ENCODE measurements around the gene SIDT2. TPM values are rescaled to one million over a fixed set of nuclear protein-coding genes. Genes with fewer than 3 reads are reported as not detected.

SIDT2 gene
- total RNA-seq, 1 experiment from 2014 or later, result 47.6 TPM

DNA sequence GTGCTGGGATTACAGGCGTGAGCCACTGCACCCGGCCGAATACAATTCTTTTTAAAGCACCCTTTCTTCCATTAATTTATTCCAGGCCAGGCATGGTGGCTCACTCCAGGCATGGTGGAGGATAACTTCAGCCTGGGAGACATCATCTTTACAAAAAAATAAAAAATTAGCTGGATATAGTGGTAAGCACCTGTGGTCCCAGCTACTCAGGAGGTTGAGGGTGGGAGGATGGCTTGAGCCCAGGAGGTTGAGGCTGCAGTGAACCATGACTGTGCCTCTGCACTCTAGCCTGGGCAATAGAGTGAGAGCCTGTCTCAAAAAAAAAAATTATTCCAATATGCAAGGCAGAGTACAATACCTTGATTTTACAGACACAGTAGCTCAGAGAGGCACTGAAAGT lies 32.1 kb downstream of the SIDT2 start:
- no peak for TF ChIP-seq TCF7L2 (IDR thresholded peaks at IDR 0.05; ENCODE audit: low read depth, low read length)
- no peak for TF ChIP-seq SIN3A (IDR thresholded peaks at IDR 0.05; ENCODE audit: borderline replicate concordance, insufficient read depth, low read depth, low read length)
- no peak for TF ChIP-seq POLR2AphosphoS5 (IDR thresholded peaks at IDR 0.05; ENCODE audit: low read depth, low read length)
- no peak for TF ChIP-seq REST (IDR thresholded peaks at IDR 0.05; ENCODE audit: insufficient read depth in 1 of 2, low read depth in 2 of 2, low read length in 1 of 2)
- TF ChIP-seq CTCF (IDR thresholded peaks at IDR 0.05), result no peak

DNA sequence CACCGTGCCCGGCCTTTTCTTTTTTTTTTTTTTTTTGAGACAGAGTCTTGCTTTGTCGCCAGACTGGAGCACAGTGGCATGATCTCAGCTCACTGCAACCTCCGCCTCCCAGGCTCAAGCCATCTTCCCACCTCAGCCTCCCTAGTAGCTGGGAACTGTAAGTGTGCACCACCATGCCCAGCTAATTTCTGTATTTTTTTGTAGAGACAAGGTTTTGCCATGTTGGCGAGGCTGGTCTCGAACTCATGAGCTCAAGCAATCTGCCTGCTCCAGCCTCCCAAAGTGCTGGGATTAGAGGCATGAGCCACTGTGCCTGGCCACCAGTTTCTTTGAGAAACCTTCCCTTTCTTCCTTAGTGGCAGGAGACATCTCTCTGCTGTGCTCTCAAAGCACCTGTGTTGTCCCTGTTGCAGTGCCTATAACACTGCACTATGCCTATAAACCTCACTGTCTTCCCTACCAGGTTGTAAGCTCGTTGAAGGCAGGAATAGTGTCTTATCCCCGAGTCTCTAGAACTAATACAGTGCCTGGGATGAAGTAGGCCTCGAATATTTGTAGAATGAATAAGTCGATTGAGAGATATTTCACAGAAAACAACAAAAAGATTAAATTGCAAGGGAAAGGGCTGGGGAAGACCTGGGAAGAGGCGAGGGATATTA lies 34.3 kb downstream of the SIDT2 start:
- in situ Hi-C loops (cut with HindIII; ENCODE audit: low pct_unique_long_range_greater_than_20kb, low sequenced_read_pairs) (no loop called here), intact Hi-C loops (cut with micrococcal nuclease; ENCODE audit: unreplicated experiment) (no loop called here)
- ATAC-seq (no peak), DNase-seq (ENCODE audit: low read depth, low spot score) (no peak)
- no peaks in the 10 kb centered on the region for H3K4me1 ChIP-seq (ENCODE audit: control insufficient read depth, insufficient read depth, low read length)
- H3K4me3 ChIP-seq (ENCODE audit: low read depth in 2 of 2, low read length in 2 of 2), result no peak overlapping the region
- H3K36me3 ChIP-seq (ENCODE audit: control insufficient read depth, insufficient read depth, low read length), result no peaks in the 10 kb centered on the region
- BruUV-seq (replicated peaks), result no TSS peak
- ChIA-PET POLR2A (no interaction called here), CTCF (no interaction called here)
- no peaks in the 10 kb centered on the region for H3K9me3 ChIP-seq (ENCODE audit: control insufficient read depth, insufficient read depth, low read depth, low read length)
- no peak overlapping the region for H3K27ac ChIP-seq (ENCODE audit: low read length)
- no peaks in the 10 kb centered on the region for H3K27me3 ChIP-seq (ENCODE audit: control insufficient read depth, insufficient read depth, low read length)
- TF ChIP-seq REST (IDR thresholded peaks at IDR 0.05; ENCODE audit: insufficient read depth in 1 of 2, low read depth in 2 of 2, low read length in 1 of 2) (no peak), TCF7L2 (IDR thresholded peaks at IDR 0.05; ENCODE audit: low read depth, low read length) (no peak), SIN3A (IDR thresholded peaks at IDR 0.05; ENCODE audit: borderline replicate concordance, insufficient read depth, low read depth, low read length) (no peak), POLR2AphosphoS5 (IDR thresholded peaks at IDR 0.05; ENCODE audit: low read depth, low read length) (no peak), CTCF (IDR thresholded peaks at IDR 0.05) (no peak)

More for the DNA sequence above, 32.1 kb downstream of the SIDT2 start:
- ATAC-seq (no peak), DNase-seq (ENCODE audit: low read depth, low spot score) (no peak)
- no peak overlapping the region for H3K4me3 ChIP-seq (ENCODE audit: low read depth in 2 of 2, low read length in 2 of 2)
- no peaks in the 10 kb centered on the region for H3K36me3 ChIP-seq (ENCODE audit: control insufficient read depth, insufficient read depth, low read length)
- ChIA-PET POLR2A (no interaction called here), CTCF (interaction anchor here (0.7 kb wide), 1 partner anchor 269 kb away, joined by 3 read pairs; no protein-coding TSS in a partner anchor)
- H3K27me3 ChIP-seq (ENCODE audit: control insufficient read depth, insufficient read depth, low read length), result no peaks in the 10 kb centered on the region
- H3K27ac ChIP-seq (ENCODE audit: low read length), result no peak overlapping the region
- intact Hi-C loops (cut with micrococcal nuclease; ENCODE audit: unreplicated experiment) (no loop called here), in situ Hi-C loops (cut with HindIII; ENCODE audit: low pct_unique_long_range_greater_than_20kb, low sequenced_read_pairs) (no loop called here)
- no TSS peak for BruUV-seq (replicated peaks)
- no peaks in the 10 kb centered on the region for H3K4me1 ChIP-seq (ENCODE audit: control insufficient read depth, insufficient read depth, low read length)
- H3K9me3 ChIP-seq (ENCODE audit: control insufficient read depth, insufficient read depth, low read depth, low read length), result no peaks in the 10 kb centered on the region

Measured in Panc1 (cell line).